KG1 (cell line): ENCODE data around the gene L1CAM.
"Not testable (repeated sequence)": the region's sequence is repeated elsewhere in the genome, so short reads cannot be mapped to it uniquely, and the experiment has no call there.

ENCODE experiments used
- DNase-seq: peaks from one replicate; lab custom pipeline; 2025; lab: John Stamatoyannopoulos, UW

Gene L1CAM

GRCh38 chrX:153829799-153830639 lies 56.0 kb downstream of the L1CAM start, which contains the start of gene PDZD4:
Gene PDZD4, minus strand, starts transcription at chrX:153830544. Its CDS starts 246 bp downstream, at chrX:153830298.
- DNase-seq = no peak

- no peak for DNase-seq
These were observed 56.5 kb downstream of the L1CAM start for GRCh38 chrX:153829549-153829798.

- DNase-seq = no peak
These were observed 57.0 kb downstream of the L1CAM start for GRCh38 chrX:153828723-153829548.

GRCh38 chrX:153828308-153828707 lies 57.7 kb downstream of the L1CAM start:
- DNase-seq = no peak

GRCh38 chrX:153827903-153828302 lies 58.1 kb downstream of the L1CAM start:
- DNase-seq = no peak

- DNase-seq = no peak
These were observed 59.0 kb downstream of the L1CAM start for GRCh38 chrX:153827016-153827415.

GRCh38 chrX:153825042-153825441 lies 60.9 kb downstream of the L1CAM start:
- no peak for DNase-seq

- no peak for DNase-seq
These were observed 61.6 kb downstream of the L1CAM start for GRCh38 chrX:153824348-153824747.

- no peak for DNase-seq
These were observed 64.9 kb downstream of the L1CAM start for GRCh38 chrX:153821066-153821465.

GRCh38 chrX:153820601-153821000 lies 65.4 kb downstream of the L1CAM start:
- DNase-seq = no peak

- DNase-seq = no peak
These were observed 66.5 kb downstream of the L1CAM start for GRCh38 chrX:153819384-153820040.

GRCh38 chrX:153818571-153819383 lies 67.2 kb downstream of the L1CAM start:
- DNase-seq = no peak

- DNase-seq = not testable (repeated sequence)
These were observed 67.9 kb downstream of the L1CAM start for GRCh38 chrX:153818064-153818463.

- DNase-seq = no peak
These were observed 68.9 kb downstream of the L1CAM start for GRCh38 chrX:153816831-153817690.

- no peak for DNase-seq
These were observed 71.2 kb downstream of the L1CAM start for GRCh38 chrX:153814591-153815315.

GRCh38 chrX:153813161-153813560 lies 72.8 kb downstream of the L1CAM start:
- DNase-seq = no peak

- no peak for DNase-seq
These were observed 73.8 kb downstream of the L1CAM start for GRCh38 chrX:153812220-153812619.
